Gastrocnemius medialis (tissue), 4 donors: Measurements from ENCODE around the gene SYMPK. TPM values are rescaled to one million over a fixed set of nuclear protein-coding genes. Genes with fewer than 3 reads are reported as not detected.

Experiments used
- ATAC-seq, 2 donors: fragments of 150-250 bp; one replicate each; pipeline ENCODE4 v1.9.1; 2016
- DNase-seq, 2 donors: peaks; one replicate each; pipeline ENCODE4 v3.0.0-alpha.2; 2019
- H3K27ac ChIP-seq, 4 donors: fragments of 200-600 bp; sonication (generic); 1 replicate in 1 of 4; 2 replicates in 3 of 4; pipeline ENCODE4 v1.5.1; 2016 to 2018; ENCODE audit warnings: mild to moderate bottlenecking in 2 of 4, moderate library complexity in 1 of 4
- H3K27me3 ChIP-seq, 3 donors: fragments of 200-600 bp; sonication (generic) in 2 of 3; 1 replicate in 1 of 3; 2 replicates in 2 of 3; pipeline versions ENCODE4 v1.5.1 to v1.6.0; 2016 to 2019; ENCODE audit warnings: mild to moderate bottlenecking in 1 of 3, moderate library complexity in 1 of 3
- H3K36me3 ChIP-seq, 2 donors: fragments of 200-600 bp; sonication (generic) in 1 of 2; one replicate each; pipeline ENCODE4 v1.5.1; 2017 to 2018
- H3K4me1 ChIP-seq, 2 donors: fragments of 200-600 bp; sonication (generic) in 1 of 2; one replicate each; pipeline ENCODE4 v1.5.1; 2016 to 2017; ENCODE audit warnings: mild to moderate bottlenecking in 2 of 2
- H3K4me3 ChIP-seq, 4 donors: fragments of 200-600 bp; sonication (generic) in 3 of 4; 1 replicate in 1 of 4; 2 replicates in 3 of 4; pipeline ENCODE4 v1.5.1; 2016 to 2019; ENCODE audit warnings: mild to moderate bottlenecking in 2 of 4
- H3K9me3 ChIP-seq, 3 donors: fragments of 200-600 bp; sonication (generic) in 2 of 3; 1 replicate in 1 of 3; 2 replicates in 2 of 3; pipeline ENCODE4 v1.5.1; 2016 to 2019
- POLR2A ChIP-seq, 2 donors: fragments of 450-650 bp; IDR thresholded peaks; one replicate each; pipeline ENCODE4 v1.6.1; 2017; ENCODE audit warnings: antibody characterized with exemption in 2 of 2, mild to moderate bottlenecking in 2 of 2, moderate library complexity in 2 of 2
- in situ Hi-C, 4 donors: fragments of 200-750 bp; cut with MboI; loops; one replicate each; pipeline versions ENCODE4 v1.15.0 to v1.8.0; 2017; ENCODE audit warnings: low sequenced_read_pairs in 4 of 4
- intact Hi-C: fragments of 100-400 bp; cut with DNase I; formaldehyde crosslinking; loops from one replicate; pipeline ENCODE4 v1.15.1; 2023; ENCODE audit warnings: low total_unique reads
- total RNA-seq, 4 donors: library from RNA; depleted of rRNA; stranded (reverse); fragments of >200 nt; gene quantifications; one replicate each; pipeline versions ENCODE4 v1.1.0 to v1.2.3, GENCODE V29; 2016
- TF ChIP-seq, protein P1 (sequence below), 5 experiments: fragments of 450-650 bp in 3 of 5; fragments of 200-600 bp in 2 of 5; sonication (generic) in 2 of 5; IDR thresholded peaks in 4 of 5; conservative IDR thresholded peaks in 1 of 5; 1 replicate in 4 of 5; 2 replicates in 1 of 5; pipeline ENCODE4 v1.5.1; 2016 to 2019; ENCODE audit warnings: antibody characterized with exemption in 5 of 5, mild to moderate bottlenecking in 3 of 5, moderate library complexity in 3 of 5

SYMPK gene
- total RNA-seq, 4 donors from 2014 or later: 14.1 to 64.6 (median 34.9) TPM

DNA sequence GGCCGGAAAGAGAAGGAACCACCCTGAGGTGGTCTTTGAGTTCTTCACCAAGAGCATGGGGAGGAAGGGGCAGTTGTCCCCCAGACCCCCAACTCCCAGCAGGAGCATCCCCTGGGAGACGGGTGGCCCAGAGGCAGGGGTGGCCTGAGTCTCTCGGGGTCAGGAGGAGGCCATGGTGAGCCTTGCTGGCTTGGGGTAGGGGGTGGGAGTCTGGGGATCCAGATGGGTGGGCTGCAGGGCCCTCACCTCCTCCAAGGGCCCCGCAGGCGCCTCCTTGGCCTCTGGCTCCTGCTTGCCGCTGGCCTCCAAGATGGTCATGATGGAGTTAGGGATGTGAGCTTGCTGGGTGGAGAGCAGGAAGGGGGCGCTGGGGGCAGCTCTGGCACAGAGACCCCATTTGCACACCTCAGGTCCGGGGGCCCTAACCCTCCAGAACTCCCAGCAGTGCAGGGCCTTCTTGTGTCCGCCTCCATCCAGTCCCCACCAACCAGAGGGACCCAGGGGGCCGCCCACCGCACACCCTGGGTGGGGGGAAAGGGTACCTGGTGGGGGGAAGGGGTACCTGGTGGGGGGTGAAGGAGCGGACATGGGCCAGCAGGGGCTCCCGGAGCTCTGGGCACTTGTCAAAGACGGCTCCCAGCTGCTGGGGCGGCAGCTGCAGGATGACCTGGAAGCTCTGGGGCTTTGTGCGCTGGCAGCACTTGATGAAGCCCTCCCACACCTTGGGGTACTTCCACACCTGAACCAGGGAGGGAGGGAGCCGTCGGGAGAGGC, 46.5 kb downstream of the SYMPK start:
- in situ Hi-C loops (no loop called here), intact Hi-C loops (loop anchor here (2.0 to 5.0 kb wide), 2 partner anchors 70 to 201 kb away; partner anchors contain the start of gene IRF2BP1)
- Histone ChIP-seq H3K27ac (no peak overlapping the region), H3K36me3 (peaks cover 0 to 11% of the 10 kb centered on the region in 2 donors), H3K27me3 (peaks cover 0 to 11% (median 5%) of the 10 kb centered on the region in 3 donors), H3K4me3 (no peak overlapping the region), H3K9me3 (no peaks in the 10 kb centered on the region), H3K4me1 (peaks cover 0 to 3% of the 10 kb centered on the region in 2 donors)
- ATAC-seq: no peak
- TF ChIP-seq, protein P1, sequence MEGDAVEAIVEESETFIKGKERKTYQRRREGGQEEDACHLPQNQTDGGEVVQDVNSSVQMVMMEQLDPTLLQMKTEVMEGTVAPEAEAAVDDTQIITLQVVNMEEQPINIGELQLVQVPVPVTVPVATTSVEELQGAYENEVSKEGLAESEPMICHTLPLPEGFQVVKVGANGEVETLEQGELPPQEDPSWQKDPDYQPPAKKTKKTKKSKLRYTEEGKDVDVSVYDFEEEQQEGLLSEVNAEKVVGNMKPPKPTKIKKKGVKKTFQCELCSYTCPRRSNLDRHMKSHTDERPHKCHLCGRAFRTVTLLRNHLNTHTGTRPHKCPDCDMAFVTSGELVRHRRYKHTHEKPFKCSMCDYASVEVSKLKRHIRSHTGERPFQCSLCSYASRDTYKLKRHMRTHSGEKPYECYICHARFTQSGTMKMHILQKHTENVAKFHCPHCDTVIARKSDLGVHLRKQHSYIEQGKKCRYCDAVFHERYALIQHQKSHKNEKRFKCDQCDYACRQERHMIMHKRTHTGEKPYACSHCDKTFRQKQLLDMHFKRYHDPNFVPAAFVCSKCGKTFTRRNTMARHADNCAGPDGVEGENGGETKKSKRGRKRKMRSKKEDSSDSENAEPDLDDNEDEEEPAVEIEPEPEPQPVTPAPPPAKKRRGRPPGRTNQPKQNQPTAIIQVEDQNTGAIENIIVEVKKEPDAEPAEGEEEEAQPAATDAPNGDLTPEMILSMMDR (IDR thresholded peaks at IDR 0.05 in 4 of 5, conservative IDR thresholded peaks at IDR 0.05 in 1 of 5): no peak
- TF ChIP-seq POLR2A (IDR thresholded peaks at IDR 0.05): no peak
- DNase-seq: no peak

DNA sequence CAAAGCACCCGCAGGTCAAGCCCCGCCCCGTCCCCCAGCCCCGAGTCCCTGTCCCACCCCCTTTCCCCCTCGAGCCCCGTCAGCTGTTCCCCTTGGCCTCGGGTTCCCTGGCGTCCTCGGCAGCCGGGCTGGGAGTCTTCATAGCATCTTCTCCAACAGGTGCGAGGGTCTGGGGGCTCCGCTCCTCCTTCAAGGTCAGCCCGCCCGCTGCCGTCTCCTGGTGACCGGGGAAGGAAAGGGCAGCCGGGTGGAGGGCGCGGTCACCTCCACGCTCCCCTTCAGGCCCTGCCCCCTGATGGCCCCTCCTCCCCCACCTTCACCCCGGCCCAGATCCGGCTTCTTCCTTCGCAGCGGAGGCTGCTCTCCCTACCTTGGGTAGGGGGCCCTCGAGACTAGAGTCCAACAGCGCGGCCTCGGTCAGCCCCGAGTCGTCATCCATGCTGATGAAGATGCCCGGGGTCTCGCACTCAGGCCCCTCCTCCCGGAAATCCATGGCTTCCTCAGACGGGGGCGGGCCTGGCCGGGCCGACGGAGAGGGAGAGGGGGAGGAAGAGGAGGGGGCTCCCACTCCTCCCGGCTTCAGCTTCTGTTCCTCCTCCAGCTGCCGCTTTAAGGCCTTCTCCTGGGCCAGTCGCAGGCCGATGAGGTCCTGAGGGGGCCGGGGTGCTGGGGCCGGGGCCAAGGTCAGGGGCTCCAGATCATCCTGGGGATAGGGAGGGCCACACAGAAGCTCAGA, 47.3 kb downstream of the SYMPK start:
- H3K4me3 ChIP-seq: peak overlapping the region; percentile 21 to 44 (median 25)
- ATAC-seq: no peak
- intact Hi-C loops: loop anchor here (2.0 to 5.0 kb wide), 2 partner anchors 71 to 202 kb away; partner anchors contain the start of gene IRF2BP1
- peaks cover 0 to 11% (median 5%) of the 10 kb centered on the region in 3 donors for H3K27me3 ChIP-seq
- H3K9me3 ChIP-seq: no peaks in the 10 kb centered on the region
- TF ChIP-seq, protein P1 (IDR thresholded peaks at IDR 0.05 in 4 of 5, conservative IDR thresholded peaks at IDR 0.05 in 1 of 5): no peak
- TF ChIP-seq POLR2A (IDR thresholded peaks at IDR 0.05): no peak
- peaks cover 0 to 3% of the 10 kb centered on the region in 2 donors for H3K4me1 ChIP-seq
- H3K36me3 ChIP-seq: peaks cover 0 to 3% of the 10 kb centered on the region in 2 donors
- no peak for DNase-seq
- in situ Hi-C loops: no loop called here
- no peak overlapping the region for H3K27ac ChIP-seq

DNA sequence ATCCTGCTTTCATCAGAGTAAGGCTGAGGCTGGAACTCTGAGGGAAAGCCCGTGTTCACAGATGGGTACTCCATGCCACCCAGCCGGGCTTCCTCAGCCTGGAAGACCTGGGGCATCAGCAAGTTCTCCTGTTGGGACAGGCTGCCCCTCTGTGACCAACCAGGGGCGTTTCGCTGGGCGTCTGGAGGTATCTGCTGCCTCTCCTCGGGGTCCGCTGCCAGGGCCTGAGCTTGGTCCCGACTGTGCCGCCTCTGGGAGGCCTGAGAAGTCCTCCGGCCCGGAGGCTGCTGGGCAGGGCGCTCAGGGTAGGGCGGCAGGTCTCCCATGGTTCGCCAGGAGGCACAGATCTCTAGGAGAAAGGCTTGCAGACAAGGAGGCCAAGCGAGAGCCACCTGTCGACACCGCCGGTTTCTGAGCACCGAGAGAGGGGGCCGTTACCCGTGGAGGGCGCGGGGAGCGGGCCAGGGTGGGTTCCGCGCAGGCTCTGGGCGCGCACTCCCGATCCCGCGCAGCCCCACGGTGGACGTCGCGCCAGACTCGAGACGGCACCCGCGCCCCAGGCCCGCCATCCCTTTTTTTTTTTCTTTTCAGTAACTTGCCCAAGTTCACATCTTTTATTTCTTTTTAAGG, 48.0 kb downstream of the SYMPK start, which contains the start of gene RSPH6A:
Gene RSPH6A, minus strand, starts transcription at position 458 of the 630 bp plus-strand sequence. Its CDS starts 132 bp downstream, at position 326.
- in situ Hi-C loops: no loop called here
- Histone ChIP-seq H3K4me1 (peaks cover 0 to 3% of the 10 kb centered on the region in 2 donors), H3K4me3 (peak within 1 kb of the TSS; percentile 21 to 44 (median 25)), H3K27me3 (peaks cover 0 to 11% (median 5%) of the 10 kb centered on the region in 3 donors), H3K36me3 (no peaks in the 10 kb centered on the region), H3K27ac (no peak within 1 kb of the TSS), H3K9me3 (no peaks in the 10 kb centered on the region)
- ATAC-seq (no peak), DNase-seq (no peak)
- TF ChIP-seq, protein P1 (IDR thresholded peaks at IDR 0.05 in 4 of 5, conservative IDR thresholded peaks at IDR 0.05 in 1 of 5): no peak
- intact Hi-C loops: loop anchor here (5.0 kb wide), 1 partner anchor 202 kb away; no protein-coding TSS in a partner anchor

DNA sequence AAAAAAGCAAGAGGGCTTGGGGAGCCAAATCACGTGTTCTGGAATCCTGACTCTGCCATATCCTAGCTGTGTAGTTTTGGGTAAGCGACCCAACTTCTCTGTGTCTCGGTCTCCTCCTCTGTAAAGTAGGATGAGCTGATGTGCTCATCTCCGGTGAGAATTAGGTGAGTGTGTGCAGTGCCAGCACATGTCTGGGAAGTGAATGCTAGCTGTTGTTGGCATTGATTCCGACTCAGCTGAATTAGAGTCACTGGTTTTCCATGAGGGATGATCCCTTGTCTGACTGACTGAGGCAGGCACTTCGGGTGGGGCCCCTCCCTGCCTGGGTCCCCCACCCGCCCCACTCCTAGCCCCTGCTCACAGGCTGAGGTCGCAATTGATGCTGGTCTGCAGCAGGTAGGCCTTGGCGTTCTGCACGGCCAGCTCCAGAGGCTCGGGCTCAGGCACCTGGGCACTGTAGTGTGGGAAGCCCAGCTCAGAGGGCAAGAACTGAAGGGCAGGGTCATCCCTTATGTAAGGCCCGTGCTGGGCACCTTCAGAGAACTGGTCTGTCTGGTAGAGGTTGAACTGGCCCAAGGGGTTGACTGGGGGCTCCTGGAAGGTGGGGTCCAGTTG, 48.7 kb downstream of the SYMPK start:
- Histone ChIP-seq H3K4me3 (no peak overlapping the region), H3K4me1 (peaks cover 3% of the 10 kb centered on the region in 2 donors), H3K27ac (no peak overlapping the region), H3K9me3 (no peaks in the 10 kb centered on the region), H3K36me3 (no peaks in the 10 kb centered on the region), H3K27me3 (peaks cover 0 to 11% (median 5%) of the 10 kb centered on the region in 3 donors)
- intact Hi-C loops (no loop called here), in situ Hi-C loops (no loop called here)
- DNase-seq: no peak
- ATAC-seq: no peak
- no peak for TF ChIP-seq POLR2A (IDR thresholded peaks at IDR 0.05)
- TF ChIP-seq, protein P1 (IDR thresholded peaks at IDR 0.05 in 4 of 5, conservative IDR thresholded peaks at IDR 0.05 in 1 of 5): no peak
